ENCODE data around the gene KANSL1.

KANSL1 gene

GRCh38 chr17:46031920-46032319 is 161.3 kb downstream of the KANSL1 start:
- TF ChIP-seq, protein P1, sequence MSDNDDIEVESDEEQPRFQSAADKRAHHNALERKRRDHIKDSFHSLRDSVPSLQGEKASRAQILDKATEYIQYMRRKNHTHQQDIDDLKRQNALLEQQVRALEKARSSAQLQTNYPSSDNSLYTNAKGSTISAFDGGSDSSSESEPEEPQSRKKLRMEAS (IDR thresholded peaks at IDR 0.05), result no peak
- no peak for TF ChIP-seq TAF1 (IDR thresholded peaks at IDR 0.05; ENCODE audit: low read depth)
- TF ChIP-seq NFIC (IDR thresholded peaks at IDR 0.05), result no peak
- TF ChIP-seq EGR1 (IDR thresholded peaks at IDR 0.05), result no peak
- TF ChIP-seq ZBTB7A (IDR thresholded peaks at IDR 0.05; ENCODE audit: low read depth), result no peak
- no peak for TF ChIP-seq RAD21 (IDR thresholded peaks at IDR 0.05; ENCODE audit: low read depth)
- TF ChIP-seq CREB1 (IDR thresholded peaks at IDR 0.05; ENCODE audit: low read depth), result no peak
- TF ChIP-seq, protein P2, sequence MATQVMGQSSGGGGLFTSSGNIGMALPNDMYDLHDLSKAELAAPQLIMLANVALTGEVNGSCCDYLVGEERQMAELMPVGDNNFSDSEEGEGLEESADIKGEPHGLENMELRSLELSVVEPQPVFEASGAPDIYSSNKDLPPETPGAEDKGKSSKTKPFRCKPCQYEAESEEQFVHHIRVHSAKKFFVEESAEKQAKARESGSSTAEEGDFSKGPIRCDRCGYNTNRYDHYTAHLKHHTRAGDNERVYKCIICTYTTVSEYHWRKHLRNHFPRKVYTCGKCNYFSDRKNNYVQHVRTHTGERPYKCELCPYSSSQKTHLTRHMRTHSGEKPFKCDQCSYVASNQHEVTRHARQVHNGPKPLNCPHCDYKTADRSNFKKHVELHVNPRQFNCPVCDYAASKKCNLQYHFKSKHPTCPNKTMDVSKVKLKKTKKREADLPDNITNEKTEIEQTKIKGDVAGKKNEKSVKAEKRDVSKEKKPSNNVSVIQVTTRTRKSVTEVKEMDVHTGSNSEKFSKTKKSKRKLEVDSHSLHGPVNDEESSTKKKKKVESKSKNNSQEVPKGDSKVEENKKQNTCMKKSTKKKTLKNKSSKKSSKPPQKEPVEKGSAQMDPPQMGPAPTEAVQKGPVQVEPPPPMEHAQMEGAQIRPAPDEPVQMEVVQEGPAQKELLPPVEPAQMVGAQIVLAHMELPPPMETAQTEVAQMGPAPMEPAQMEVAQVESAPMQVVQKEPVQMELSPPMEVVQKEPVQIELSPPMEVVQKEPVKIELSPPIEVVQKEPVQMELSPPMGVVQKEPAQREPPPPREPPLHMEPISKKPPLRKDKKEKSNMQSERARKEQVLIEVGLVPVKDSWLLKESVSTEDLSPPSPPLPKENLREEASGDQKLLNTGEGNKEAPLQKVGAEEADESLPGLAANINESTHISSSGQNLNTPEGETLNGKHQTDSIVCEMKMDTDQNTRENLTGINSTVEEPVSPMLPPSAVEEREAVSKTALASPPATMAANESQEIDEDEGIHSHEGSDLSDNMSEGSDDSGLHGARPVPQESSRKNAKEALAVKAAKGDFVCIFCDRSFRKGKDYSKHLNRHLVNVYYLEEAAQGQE (IDR thresholded peaks at IDR 0.05; ENCODE audit: low read depth), result no peak
- TF ChIP-seq TEAD4 (IDR thresholded peaks at IDR 0.05), result no peak
- TF ChIP-seq FOXM1 (IDR thresholded peaks at IDR 0.05; ENCODE audit: borderline replicate concordance, low read depth), result no peak
- TF ChIP-seq CEBPB (IDR thresholded peaks at IDR 0.05), result no peak
- TF ChIP-seq EP300 (IDR thresholded peaks at IDR 0.05; ENCODE audit: borderline replicate concordance), result no peak
- TF ChIP-seq YY1 (IDR thresholded peaks at IDR 0.05; ENCODE audit: low read depth), result no peak
- no peak for TF ChIP-seq USF1 (IDR thresholded peaks at IDR 0.05)
- no peak for TF ChIP-seq TCF12 (IDR thresholded peaks at IDR 0.05; ENCODE audit: low read depth)

DNA sequence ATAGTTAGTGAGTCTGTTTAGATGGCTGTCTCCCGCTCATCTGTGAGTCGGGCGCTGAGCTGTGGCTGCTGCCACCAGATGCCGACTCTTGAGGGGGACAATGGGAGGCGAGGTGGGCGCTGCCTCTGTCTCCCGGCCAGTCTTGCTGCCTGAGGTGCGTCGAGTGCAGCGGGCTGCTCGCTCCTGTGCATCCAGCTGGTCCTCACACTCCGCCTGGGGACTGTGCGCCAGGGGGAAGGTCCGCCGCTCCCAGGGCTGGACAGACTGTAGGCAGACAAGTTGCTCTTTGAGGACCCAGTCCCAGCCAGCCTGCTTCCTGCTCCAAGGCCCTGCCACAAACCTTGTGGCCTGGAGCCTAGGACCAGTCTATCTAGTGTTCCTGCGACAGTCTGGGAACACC is 161.8 kb downstream of the KANSL1 start:
- TF ChIP-seq RAD21 (IDR thresholded peaks at IDR 0.05; ENCODE audit: low read depth), result no peak

DNA sequence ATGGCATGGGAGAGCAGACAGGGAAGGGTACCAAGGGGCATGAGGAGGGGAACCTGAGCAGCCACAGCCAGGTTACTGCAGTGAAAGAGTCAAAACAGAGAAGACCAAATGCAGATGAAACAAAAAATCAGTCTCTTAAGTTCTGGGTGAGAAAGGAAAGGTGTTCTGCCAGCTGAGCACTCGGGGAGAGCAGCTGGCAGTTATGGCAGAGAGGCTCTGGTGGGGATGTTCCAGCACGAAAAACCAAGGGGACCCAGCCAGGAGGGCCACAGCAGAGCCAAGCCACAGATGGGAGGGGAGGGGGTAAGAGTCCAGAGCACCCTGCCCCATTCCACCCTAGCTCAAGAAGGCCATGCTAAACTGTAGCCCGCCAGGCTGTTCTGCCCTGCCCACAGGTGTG is 162.5 kb downstream of the KANSL1 start:
- no peak for TF ChIP-seq NFIC (IDR thresholded peaks at IDR 0.05)
- TF ChIP-seq TCF12 (IDR thresholded peaks at IDR 0.05; ENCODE audit: low read depth), result no peak
- no peak for TF ChIP-seq ZBTB7A (IDR thresholded peaks at IDR 0.05; ENCODE audit: low read depth)
- TF ChIP-seq TAF1 (IDR thresholded peaks at IDR 0.05; ENCODE audit: low read depth), result no peak
- TF ChIP-seq USF1 (IDR thresholded peaks at IDR 0.05), result no peak
- no peak for TF ChIP-seq RAD21 (IDR thresholded peaks at IDR 0.05; ENCODE audit: low read depth)
- TF ChIP-seq, protein P1 (IDR thresholded peaks at IDR 0.05), result no peak

- TF ChIP-seq TEAD4 (IDR thresholded peaks at IDR 0.05), result no peak
- TF ChIP-seq RAD21 (IDR thresholded peaks at IDR 0.05; ENCODE audit: low read depth), result no peak
- no peak for TF ChIP-seq FOXM1 (IDR thresholded peaks at IDR 0.05; ENCODE audit: borderline replicate concordance, low read depth)
- TF ChIP-seq TCF12 (IDR thresholded peaks at IDR 0.05; ENCODE audit: low read depth), result no peak
- no peak for TF ChIP-seq YY1 (IDR thresholded peaks at IDR 0.05; ENCODE audit: low read depth)
- TF ChIP-seq USF1 (IDR thresholded peaks at IDR 0.05), result no peak
- TF ChIP-seq TAF1 (IDR thresholded peaks at IDR 0.05; ENCODE audit: low read depth), result no peak
- no peak for TF ChIP-seq EGR1 (IDR thresholded peaks at IDR 0.05)
- TF ChIP-seq, protein P2 (IDR thresholded peaks at IDR 0.05; ENCODE audit: low read depth), result no peak
- TF ChIP-seq NFIC (IDR thresholded peaks at IDR 0.05), result no peak
These were observed 163.6 kb downstream of the KANSL1 start for GRCh38 chr17:46029627-46030026.

- TF ChIP-seq USF1 (IDR thresholded peaks at IDR 0.05), result no peak
- TF ChIP-seq, protein P1 (IDR thresholded peaks at IDR 0.05), result no peak
- no peak for TF ChIP-seq TAF1 (IDR thresholded peaks at IDR 0.05; ENCODE audit: low read depth)
- no peak for TF ChIP-seq YY1 (IDR thresholded peaks at IDR 0.05; ENCODE audit: low read depth)
- TF ChIP-seq EP300 (IDR thresholded peaks at IDR 0.05; ENCODE audit: borderline replicate concordance), result no peak
- no peak for TF ChIP-seq NFIC (IDR thresholded peaks at IDR 0.05)
- no peak for TF ChIP-seq TEAD4 (IDR thresholded peaks at IDR 0.05)
- TF ChIP-seq EGR1 (IDR thresholded peaks at IDR 0.05), result no peak
- TF ChIP-seq RAD21 (IDR thresholded peaks at IDR 0.05; ENCODE audit: low read depth), result no peak
These were observed 164.2 kb downstream of the KANSL1 start for GRCh38 chr17:46028981-46029565.
